HG03159 (cell line): ENCODE measurements around the gene RNF213.

ENCODE experiments used
- ATAC-seq: cut with Tn5 transposase; IDR thresholded peaks from one replicate; pipeline ENCODE4 v1.9.1; 2021; ENCODE audit warnings: mild to moderate bottlenecking, moderate library complexity; ENCODE audit not compliant: unreplicated experiment

RNF213 gene

DNA sequence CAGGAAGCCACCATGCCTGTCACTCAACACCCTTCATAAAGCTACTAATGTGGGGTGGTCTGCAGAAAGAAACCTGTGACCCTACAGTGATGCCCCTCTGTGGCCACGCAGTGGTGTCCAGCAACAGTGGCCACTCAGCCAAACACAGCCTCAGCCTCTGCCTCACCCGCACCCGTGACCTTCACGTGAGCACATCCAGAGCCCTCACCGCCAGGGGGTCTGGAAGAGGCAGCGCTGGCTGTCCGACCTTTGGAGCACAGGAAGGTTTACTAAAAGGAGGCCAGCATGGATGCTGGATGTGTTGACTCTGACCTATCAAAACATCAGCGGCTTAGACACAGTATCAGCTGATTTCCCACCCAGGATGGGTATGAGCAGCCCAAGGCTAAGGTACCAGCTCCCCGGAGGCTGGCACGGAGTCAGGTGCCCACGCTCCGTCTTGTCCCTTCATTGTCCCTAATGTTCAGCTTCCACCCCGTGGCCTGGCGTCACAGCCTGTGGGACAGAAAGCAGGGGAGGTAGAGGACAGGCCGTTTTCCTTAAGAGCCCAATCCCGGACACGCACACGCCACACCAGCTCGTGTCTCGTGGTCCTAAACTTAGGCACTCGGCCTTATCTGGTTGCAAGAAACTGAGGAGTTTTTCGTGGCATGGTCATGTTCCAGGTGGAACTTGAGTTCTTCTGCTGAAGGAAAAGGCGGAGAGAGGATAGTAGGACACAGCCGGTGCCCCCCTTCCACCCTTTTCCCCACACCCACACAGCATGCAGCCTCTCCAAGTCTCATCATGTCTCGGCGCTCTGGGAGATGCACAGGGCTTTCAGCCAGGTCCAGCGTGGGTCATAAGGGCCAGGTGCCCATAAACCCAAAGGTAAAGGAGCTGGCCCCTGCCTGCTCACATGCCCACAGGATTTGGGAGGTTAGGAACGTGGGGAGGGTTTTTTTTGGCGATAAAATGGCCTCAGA, 104.6 kb downstream of the RNF213 start:
- no peak for ATAC-seq

DNA sequence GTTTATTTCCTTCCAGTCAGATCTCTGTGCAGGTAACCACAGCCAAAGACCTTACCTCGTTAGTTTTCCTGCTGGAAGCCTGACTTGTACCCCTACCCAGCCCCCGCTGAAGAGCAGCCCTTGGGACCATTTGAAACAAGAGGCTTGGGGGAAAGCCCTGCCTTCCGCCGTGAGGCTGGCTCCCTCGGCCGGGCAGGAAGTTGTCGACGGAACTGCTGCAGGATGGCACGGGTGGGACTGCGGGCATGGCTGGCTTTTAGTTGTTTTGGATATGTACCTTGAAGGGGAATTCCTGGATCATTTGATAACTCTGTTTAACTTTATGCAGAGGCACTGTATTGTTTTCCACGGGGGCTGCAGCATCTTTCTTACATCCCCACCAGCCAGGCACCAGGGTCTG, 105.3 kb downstream of the RNF213 start:
- ATAC-seq, result no peak

GRCh38 chr17:80367503-80367902, 106.9 kb downstream of the RNF213 start:
- no peak for ATAC-seq

DNA sequence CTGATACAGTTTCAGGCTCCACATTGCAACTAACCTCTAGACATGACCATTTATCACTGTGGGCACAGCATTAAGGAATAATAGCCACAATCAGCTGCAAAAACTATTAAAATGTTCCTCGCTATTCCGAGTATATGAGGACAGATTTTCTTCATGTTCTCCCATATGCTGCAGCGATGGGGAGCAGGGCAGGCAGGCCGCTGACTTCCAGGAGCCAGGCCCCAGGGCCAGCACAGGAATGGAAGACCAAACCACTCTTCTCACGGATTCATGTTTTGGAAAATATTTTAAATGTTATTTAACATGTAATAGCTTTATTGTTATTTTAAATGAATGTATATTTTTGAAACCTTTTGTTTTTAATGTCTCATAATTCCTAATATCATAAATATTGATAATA, 110.5 kb downstream of the RNF213 start:
- no peak for ATAC-seq

DNA sequence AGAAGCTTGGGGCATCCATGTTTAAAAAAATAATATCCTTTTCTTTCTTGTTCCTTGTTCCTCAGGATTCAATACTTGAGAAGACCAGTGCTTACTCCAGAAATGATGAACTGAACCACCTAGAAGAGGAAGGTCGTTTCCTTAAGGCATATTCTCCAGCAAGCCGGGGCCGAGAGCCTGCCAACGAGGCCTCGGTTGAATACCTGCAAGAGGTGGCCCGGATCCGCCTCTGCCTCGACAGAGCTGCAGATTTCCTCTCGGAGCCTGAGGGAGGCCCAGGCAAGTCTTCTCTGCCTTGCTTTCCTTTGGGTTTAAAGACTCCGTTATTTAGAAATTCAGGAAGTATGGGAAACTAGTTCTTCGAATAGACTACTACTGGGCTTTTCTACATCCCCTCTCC, 111.8 kb downstream of the RNF213 start:
- ATAC-seq, result no peak

DNA sequence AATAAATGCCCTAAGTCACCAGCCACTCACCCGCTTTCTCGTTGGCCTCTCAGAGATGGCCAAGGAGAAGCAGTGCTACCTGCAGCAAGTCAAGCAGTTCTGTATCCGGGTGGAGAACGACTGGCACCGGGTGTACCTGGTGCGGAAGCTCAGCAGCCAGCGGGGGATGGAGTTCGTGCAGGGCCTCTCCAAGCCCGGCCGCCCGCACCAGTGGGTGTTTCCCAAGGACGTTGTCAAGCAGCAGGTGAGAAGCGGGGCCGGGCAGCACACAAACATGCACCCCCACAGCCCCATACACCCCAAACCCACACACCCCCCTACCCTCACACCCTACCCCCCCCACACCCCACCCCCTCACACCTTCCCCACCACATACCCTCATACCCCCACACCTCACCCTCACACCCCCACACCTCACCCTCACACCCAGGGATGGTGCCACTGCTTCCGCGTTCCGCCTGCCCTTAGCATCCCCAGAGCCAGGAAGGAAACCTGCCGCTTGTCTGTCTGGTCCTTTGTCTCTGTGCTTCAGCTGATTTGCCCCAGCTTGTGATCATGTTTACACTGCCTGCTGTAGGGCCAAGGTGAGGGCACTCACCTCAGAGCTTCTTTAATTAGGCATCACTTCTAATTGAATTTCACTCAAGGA, 112.4 kb downstream of the RNF213 start:
- no peak for ATAC-seq

- no peak for ATAC-seq
Observed at GRCh38 chr17:80374039-80374731, 113.5 kb downstream of the RNF213 start.

GRCh38 chr17:80374732-80375585, 114.3 kb downstream of the RNF213 start:
- ATAC-seq, result no peak

DNA sequence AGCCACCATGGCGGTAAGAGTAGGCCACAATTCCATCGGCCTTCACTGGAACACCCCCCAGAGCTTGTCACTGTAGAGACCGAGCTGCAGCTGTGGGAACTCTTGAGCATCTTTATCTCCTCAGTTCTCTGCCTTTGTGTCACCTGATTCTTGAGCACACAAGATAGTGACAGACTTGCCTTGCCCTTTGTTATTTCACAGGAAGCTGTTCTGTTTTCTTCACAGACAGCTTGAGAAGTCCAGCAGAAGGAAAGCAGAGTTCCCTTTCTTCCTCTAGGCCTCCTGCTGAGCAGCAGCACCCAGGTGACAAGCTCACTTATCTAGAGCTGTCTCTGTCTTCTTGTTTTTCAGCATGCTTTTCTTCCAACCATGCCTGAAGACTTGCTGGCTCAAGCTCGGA, 115.9 kb downstream of the RNF213 start:
- ATAC-seq, result no peak

DNA sequence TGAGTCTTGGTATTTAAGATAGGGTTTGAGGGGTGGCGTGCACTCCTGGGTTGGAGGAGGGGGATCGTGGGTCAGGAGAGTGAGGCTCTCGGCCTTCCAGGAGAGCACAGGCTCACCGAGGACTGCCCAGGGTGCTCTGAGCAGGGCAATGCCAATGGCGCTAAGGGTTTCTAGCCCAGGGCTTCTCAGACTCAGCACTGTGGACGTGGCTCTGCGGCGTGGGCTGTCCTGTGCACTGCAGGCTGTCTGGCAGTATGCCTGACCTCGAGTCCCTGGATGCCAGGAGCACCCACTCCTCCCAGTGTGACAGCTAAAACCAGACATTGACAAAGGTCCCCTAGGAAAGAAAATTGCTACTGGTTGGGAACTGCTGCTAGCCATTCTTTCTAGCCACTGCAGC, 117.1 kb downstream of the RNF213 start:
- no peak for ATAC-seq

DNA sequence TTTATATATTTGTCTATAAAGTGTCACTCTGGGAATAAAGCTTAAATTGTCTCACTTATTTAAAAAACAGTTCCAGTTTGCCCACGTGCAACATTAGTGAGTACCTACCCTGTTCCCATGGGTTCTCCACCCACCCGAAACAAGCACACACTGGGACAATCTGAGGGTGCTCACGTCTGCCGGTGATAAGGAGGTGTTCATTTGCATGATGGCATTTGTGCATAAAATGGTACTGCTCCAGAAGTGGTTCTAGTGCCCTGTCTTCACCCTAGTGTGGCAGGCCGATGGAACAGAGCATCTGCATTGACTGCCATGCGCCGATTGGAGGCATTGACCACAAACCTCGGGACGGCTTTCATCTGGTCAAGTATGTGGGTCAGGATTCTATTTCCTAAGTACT, 118.7 kb downstream of the RNF213 start:
- no peak for ATAC-seq

DNA sequence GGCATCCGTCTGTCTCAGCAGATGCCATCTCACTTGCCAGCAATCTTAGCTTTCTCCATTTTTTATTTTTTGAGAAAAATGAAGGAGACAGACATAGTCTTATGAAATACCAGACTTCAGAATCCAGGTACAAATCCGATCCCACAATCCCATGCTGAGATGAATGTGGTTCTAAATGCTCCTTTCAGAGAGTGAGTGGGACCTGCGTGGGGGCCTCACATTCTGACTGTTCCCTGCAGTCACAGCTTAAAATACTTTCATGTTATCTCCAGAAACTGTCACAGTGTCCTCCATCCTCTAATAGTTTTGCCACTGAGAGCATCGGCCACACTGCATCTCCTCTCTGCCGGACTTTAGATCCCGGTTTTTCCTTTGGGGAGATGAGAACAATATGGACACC, 119.4 kb downstream of the RNF213 start:
- no peak for ATAC-seq

- no peak for ATAC-seq
Observed at GRCh38 chr17:80380555-80381002, 119.9 kb downstream of the RNF213 start.

GRCh38 chr17:80381416-80381923, 120.8 kb downstream of the RNF213 start:
- no peak for ATAC-seq

- no peak for ATAC-seq
Observed at GRCh38 chr17:80382446-80382845, 121.8 kb downstream of the RNF213 start.

DNA sequence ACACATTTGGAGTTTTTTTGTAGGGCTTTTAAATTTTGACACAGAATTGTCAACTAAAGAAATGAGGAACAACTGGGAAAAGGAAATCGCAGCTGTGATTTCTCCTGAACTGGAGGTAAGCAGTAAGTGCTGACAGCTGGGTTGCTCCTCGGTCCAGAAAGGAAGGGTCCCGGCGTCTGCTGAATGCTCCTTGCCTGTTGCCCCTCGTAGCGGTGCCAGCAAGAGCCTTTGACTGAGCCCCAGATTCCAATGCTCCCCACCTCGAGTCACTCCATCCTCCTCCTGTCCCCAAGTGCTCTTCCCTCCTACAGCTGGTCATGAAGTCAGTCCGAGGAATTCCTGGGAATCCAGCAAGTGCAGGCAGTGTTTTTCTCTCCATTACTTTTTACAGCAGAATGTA, 122.3 kb downstream of the RNF213 start:
- ATAC-seq, result no peak

DNA sequence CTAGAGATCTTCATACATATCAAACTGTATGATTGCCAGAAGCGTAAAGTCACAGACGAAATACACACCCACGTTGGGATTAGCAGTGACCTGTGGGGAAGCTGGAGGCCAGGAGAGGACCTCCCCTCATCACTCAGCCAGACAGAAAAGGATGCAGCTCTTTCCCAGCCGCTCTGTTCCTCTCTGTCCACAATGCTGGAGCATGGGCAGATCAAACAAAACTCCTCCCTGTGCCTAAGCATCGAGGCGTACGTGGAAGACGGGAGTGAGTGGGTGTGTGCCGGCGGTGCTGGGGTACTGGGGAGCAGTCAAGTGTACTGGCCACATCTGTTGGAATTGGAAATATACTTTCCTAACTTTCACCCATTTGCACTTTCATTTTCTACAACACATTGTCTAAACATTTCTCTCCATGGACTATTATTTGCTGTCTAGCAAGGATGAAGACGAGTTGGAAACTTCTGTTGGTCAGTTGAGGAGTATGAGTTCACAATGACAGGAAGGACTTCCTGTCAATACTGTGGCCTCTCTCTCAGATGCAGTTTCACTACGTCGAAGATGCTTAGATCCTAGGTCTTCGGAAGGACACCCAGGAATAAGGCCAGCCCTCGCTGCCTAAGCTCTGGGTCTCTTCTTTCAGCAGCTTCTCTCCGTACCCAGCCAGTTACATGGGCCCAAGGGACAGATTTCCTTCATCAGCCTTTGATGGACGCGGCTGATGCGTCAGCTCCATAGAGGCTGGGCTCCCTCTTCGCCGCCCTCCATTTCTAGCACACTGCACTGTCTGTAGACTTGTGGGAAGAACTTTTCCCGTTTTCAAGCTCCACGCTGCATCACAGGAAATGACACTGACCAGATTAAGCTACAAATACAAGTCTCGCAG, 123.7 kb downstream of the RNF213 start:
- no peak for ATAC-seq

- no peak for ATAC-seq
Observed at GRCh38 chr17:80385046-80385445, 124.4 kb downstream of the RNF213 start.

- ATAC-seq, result no peak
Observed at GRCh38 chr17:80386341-80386740, 125.7 kb downstream of the RNF213 start.
